WTC11 (cell line): ENCODE measurements around the gene GTF2H3. TPM values are rescaled to one million over a fixed set of nuclear protein-coding genes. Genes with fewer than 3 reads are reported as not detected.

Experiments used
- ATAC-seq: fragments of 200-7000 bp; cut with Tn5 transposase; 2 replicates; pipeline ENCODE4 v1.10.0; 2021; ENCODE audit warnings: mild to moderate bottlenecking, moderate library complexity
- CTCF ChIA-PET: fragments of 300-600 bp; sonication (Branson Sonifier 250); formaldehyde crosslinking; loops from one replicate; lab custom pipeline; 2021; ENCODE audit warnings: antibody characterized with exemption; lab: Charles Lee
- POLR2A ChIA-PET: fragments of 350-600 bp; sonication (Branson Sonifier 250); formaldehyde crosslinking; loops from one replicate; lab custom pipeline; 2021; ENCODE audit warnings: antibody characterized with exemption; lab: Charles Lee
- DNase-seq: peaks from one replicate; pipeline ENCODE4 v3.0.0; 2021; ENCODE audit warnings: low spot score
- H3K27ac Mint-ChIP-seq: 2 replicates; pipeline ENCODE4 v1.8.0; 2021; ENCODE audit warnings: mixed read lengths
- H3K27me3 Mint-ChIP-seq: 2 replicates; pipeline ENCODE4 v1.8.0; 2021; ENCODE audit warnings: low read depth, mild to moderate bottlenecking, moderate library complexity, mixed read lengths
- H3K36me3 Mint-ChIP-seq: 2 replicates; pipeline ENCODE4 v1.8.0; 2021; ENCODE audit warnings: mixed read lengths
- H3K4me1 Mint-ChIP-seq: 2 replicates; pipeline ENCODE4 v1.8.0; 2022; ENCODE audit warnings: mixed read lengths
- H3K4me3 Mint-ChIP-seq: 2 replicates; pipeline ENCODE4 v1.8.0; 2021; ENCODE audit warnings: mild to moderate bottlenecking, moderate library complexity, mixed read lengths
- H3K9me3 Mint-ChIP-seq: 2 replicates; pipeline ENCODE4 v1.8.0; 2021; ENCODE audit warnings: mixed read lengths
- NFYB ChIP-seq: sonication (generic); formaldehyde crosslinking; conservative IDR thresholded peaks from 2 replicates; pipeline ENCODE4 v1.8.0; 2022; ENCODE audit warnings: low read depth, missing genetic modification reagents
- ZNF232 ChIP-seq: sonication (generic); formaldehyde crosslinking; IDR thresholded peaks from 2 replicates; pipeline ENCODE4 v1.8.0; 2022; ENCODE audit warnings: mild to moderate bottlenecking, missing genetic modification reagents
- ZNF317 ChIP-seq: sonication (generic); formaldehyde crosslinking; IDR thresholded peaks from 2 replicates; pipeline ENCODE4 v1.8.1; 2023; ENCODE audit warnings: low read depth, mild to moderate bottlenecking, moderate library complexity, missing genetic modification reagents, borderline replicate concordance
- ZNF423 ChIP-seq: fragments of 250-450 bp; sonication (Bioruptor Pico); IDR thresholded peaks from 2 replicates; pipeline ENCODE4 v2.1.2; 2022; ENCODE audit warnings: mild to moderate bottlenecking, moderate library complexity
- ZNF671 ChIP-seq: fragments of 250-450 bp; sonication (Bioruptor Pico); IDR thresholded peaks from 2 replicates; pipeline ENCODE4 v1.8.0; 2021; ENCODE audit warnings: mild to moderate bottlenecking
- total RNA-seq: library from RNA; stranded (reverse); gene quantifications from 3 replicates; pipeline ENCODE4 v1.2.3, GENCODE V29; 2021
- TF ChIP-seq, protein P1 (sequence below): sonication (generic); formaldehyde crosslinking; IDR thresholded peaks from 2 replicates; pipeline ENCODE4 v1.8.1; 2023; ENCODE audit warnings: mild to moderate bottlenecking, missing genetic modification reagents, borderline replicate concordance
- TF ChIP-seq, protein P2 (sequence below): sonication (generic); formaldehyde crosslinking; IDR thresholded peaks from 2 replicates; pipeline ENCODE4 v1.8.0; 2022; ENCODE audit warnings: mild to moderate bottlenecking, missing genetic modification reagents
- TF ChIP-seq, protein P3 (sequence below): sonication (generic); formaldehyde crosslinking; IDR thresholded peaks from 2 replicates; pipeline ENCODE4 v1.8.1; 2023; ENCODE audit warnings: mild to moderate bottlenecking, missing genetic modification reagents, moderate library complexity
- TF ChIP-seq, protein P4 (sequence below): fragments of 250-450 bp; sonication (Bioruptor Pico); IDR thresholded peaks from 2 replicates; pipeline ENCODE4 v1.9.0; 2021; ENCODE audit warnings: mild to moderate bottlenecking, borderline replicate concordance
- TF ChIP-seq, protein P5 (sequence below): fragments of 250-450 bp; sonication (Bioruptor Pico); IDR thresholded peaks from 2 replicates; pipeline ENCODE4 v1.8.0; 2021; ENCODE audit warnings: mild to moderate bottlenecking
- TF ChIP-seq, protein P6 (sequence below): sonication (generic); formaldehyde crosslinking; IDR thresholded peaks from 2 replicates; pipeline ENCODE4 v1.8.0; 2023; ENCODE audit warnings: mild to moderate bottlenecking, missing genetic modification reagents

The GTF2H3 gene
- total RNA-seq, 1 experiment from 2014 or later = 31.6 TPM

DNA sequence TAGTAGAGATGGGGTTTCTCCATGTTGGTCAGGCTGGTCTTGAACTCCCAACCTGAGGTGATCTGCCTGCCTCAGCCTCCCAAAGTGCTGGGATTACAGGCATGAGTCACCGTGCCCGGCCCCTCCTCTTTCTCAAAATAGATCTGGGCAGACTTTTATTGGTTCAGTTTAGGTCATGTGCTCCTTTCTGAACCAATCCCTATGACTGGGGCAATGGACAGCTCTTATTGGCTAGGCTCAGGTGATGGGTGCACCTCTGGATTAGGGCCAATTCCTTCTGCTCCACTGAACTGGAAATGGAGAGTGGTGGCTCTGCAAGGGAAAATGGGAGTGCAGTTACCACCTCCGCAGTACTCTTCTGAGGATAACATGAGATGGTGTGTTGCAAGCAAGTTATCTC, 72.3 kb downstream of the GTF2H3 start:
- ATAC-seq (peak; percentile 47), DNase-seq (no peak)
- Mint-ChIP-seq H3K27ac (no peak overlapping the region), H3K36me3 (peaks cover 2% of the 10 kb centered on the region), H3K4me3 (no peak overlapping the region), H3K27me3 (no peaks in the 10 kb centered on the region), H3K9me3 (0 out of 2 replicates have a peak, but pooled peaks cover 3% of the 10 kb centered on the region), H3K4me1 (no peaks in the 10 kb centered on the region)
- TF ChIP-seq, protein P1, sequence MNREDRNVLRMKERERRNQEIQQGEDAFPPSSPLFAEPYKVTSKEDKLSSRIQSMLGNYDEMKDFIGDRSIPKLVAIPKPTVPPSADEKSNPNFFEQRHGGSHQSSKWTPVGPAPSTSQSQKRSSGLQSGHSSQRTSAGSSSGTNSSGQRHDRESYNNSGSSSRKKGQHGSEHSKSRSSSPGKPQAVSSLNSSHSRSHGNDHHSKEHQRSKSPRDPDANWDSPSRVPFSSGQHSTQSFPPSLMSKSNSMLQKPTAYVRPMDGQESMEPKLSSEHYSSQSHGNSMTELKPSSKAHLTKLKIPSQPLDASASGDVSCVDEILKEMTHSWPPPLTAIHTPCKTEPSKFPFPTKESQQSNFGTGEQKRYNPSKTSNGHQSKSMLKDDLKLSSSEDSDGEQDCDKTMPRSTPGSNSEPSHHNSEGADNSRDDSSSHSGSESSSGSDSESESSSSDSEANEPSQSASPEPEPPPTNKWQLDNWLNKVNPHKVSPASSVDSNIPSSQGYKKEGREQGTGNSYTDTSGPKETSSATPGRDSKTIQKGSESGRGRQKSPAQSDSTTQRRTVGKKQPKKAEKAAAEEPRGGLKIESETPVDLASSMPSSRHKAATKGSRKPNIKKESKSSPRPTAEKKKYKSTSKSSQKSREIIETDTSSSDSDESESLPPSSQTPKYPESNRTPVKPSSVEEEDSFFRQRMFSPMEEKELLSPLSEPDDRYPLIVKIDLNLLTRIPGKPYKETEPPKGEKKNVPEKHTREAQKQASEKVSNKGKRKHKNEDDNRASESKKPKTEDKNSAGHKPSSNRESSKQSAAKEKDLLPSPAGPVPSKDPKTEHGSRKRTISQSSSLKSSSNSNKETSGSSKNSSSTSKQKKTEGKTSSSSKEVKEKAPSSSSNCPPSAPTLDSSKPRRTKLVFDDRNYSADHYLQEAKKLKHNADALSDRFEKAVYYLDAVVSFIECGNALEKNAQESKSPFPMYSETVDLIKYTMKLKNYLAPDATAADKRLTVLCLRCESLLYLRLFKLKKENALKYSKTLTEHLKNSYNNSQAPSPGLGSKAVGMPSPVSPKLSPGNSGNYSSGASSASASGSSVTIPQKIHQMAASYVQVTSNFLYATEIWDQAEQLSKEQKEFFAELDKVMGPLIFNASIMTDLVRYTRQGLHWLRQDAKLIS = no peak
- no peak for TF ChIP-seq ZNF671 (CRISPR knock-in tag)
- TF ChIP-seq, protein P2, sequence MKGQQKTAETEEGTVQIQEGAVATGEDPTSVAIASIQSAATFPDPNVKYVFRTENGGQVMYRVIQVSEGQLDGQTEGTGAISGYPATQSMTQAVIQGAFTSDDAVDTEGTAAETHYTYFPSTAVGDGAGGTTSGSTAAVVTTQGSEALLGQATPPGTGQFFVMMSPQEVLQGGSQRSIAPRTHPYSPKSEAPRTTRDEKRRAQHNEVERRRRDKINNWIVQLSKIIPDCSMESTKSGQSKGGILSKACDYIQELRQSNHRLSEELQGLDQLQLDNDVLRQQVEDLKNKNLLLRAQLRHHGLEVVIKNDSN (CRISPR knock-in tag) = peak; percentile 16; the same call in 1 of the 2 replicates
- TF ChIP-seq, protein P3, sequence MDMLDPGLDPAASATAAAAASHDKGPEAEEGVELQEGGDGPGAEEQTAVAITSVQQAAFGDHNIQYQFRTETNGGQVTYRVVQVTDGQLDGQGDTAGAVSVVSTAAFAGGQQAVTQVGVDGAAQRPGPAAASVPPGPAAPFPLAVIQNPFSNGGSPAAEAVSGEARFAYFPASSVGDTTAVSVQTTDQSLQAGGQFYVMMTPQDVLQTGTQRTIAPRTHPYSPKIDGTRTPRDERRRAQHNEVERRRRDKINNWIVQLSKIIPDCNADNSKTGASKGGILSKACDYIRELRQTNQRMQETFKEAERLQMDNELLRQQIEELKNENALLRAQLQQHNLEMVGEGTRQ (CRISPR knock-in tag) = 0 out of 2 replicates have a peak, but pooled peaks have one; percentile 37
- TF ChIP-seq ZNF232 (CRISPR knock-in tag) = no peak
- TF ChIP-seq ZNF423 (CRISPR knock-in tag) = no peak
- TF ChIP-seq ZNF317 (CRISPR knock-in tag) = no peak
- TF ChIP-seq, protein P4, sequence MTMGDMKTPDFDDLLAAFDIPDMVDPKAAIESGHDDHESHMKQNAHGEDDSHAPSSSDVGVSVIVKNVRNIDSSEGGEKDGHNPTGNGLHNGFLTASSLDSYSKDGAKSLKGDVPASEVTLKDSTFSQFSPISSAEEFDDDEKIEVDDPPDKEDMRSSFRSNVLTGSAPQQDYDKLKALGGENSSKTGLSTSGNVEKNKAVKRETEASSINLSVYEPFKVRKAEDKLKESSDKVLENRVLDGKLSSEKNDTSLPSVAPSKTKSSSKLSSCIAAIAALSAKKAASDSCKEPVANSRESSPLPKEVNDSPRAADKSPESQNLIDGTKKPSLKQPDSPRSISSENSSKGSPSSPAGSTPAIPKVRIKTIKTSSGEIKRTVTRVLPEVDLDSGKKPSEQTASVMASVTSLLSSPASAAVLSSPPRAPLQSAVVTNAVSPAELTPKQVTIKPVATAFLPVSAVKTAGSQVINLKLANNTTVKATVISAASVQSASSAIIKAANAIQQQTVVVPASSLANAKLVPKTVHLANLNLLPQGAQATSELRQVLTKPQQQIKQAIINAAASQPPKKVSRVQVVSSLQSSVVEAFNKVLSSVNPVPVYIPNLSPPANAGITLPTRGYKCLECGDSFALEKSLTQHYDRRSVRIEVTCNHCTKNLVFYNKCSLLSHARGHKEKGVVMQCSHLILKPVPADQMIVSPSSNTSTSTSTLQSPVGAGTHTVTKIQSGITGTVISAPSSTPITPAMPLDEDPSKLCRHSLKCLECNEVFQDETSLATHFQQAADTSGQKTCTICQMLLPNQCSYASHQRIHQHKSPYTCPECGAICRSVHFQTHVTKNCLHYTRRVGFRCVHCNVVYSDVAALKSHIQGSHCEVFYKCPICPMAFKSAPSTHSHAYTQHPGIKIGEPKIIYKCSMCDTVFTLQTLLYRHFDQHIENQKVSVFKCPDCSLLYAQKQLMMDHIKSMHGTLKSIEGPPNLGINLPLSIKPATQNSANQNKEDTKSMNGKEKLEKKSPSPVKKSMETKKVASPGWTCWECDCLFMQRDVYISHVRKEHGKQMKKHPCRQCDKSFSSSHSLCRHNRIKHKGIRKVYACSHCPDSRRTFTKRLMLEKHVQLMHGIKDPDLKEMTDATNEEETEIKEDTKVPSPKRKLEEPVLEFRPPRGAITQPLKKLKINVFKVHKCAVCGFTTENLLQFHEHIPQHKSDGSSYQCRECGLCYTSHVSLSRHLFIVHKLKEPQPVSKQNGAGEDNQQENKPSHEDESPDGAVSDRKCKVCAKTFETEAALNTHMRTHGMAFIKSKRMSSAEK (CRISPR knock-in tag) = no peak
- TF ChIP-seq NFYB (CRISPR knock-in tag) = 0 out of 2 replicates have a peak, but pooled peaks have one; percentile 15
- POLR2A ChIA-PET = no interaction called here
- CTCF ChIA-PET = no interaction called here

DNA sequence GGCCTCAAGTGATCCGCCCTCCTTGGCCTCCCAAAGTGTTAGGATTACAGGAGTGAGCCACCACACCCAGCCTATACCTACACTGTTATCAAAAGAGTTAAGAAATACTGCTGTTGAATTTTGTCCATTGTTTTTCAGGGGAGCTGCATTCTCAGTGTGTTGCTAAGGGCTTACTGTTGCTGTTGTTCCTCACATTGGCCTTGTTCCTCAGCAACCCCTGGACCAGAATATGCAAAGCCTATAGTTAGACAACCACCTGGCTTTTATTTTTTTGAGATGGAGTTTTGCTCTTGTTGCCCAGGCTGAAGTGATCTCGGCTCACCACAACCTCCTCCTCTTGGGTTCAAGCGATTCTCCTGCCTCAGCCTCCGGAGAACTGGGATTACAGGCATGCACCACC, 73.8 kb downstream of the GTF2H3 start:
- no peaks in the 10 kb centered on the region for H3K27me3 Mint-ChIP-seq
- no peak overlapping the region for H3K27ac Mint-ChIP-seq
- H3K36me3 Mint-ChIP-seq = peaks cover 2% of the 10 kb centered on the region
- no peak overlapping the region for H3K4me3 Mint-ChIP-seq
- ATAC-seq (no peak), DNase-seq (no peak)
- TF ChIP-seq, protein P5, sequence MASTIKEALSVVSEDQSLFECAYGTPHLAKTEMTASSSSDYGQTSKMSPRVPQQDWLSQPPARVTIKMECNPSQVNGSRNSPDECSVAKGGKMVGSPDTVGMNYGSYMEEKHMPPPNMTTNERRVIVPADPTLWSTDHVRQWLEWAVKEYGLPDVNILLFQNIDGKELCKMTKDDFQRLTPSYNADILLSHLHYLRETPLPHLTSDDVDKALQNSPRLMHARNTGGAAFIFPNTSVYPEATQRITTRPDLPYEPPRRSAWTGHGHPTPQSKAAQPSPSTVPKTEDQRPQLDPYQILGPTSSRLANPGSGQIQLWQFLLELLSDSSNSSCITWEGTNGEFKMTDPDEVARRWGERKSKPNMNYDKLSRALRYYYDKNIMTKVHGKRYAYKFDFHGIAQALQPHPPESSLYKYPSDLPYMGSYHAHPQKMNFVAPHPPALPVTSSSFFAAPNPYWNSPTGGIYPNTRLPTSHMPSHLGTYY = no peak
- TF ChIP-seq, protein P6, sequence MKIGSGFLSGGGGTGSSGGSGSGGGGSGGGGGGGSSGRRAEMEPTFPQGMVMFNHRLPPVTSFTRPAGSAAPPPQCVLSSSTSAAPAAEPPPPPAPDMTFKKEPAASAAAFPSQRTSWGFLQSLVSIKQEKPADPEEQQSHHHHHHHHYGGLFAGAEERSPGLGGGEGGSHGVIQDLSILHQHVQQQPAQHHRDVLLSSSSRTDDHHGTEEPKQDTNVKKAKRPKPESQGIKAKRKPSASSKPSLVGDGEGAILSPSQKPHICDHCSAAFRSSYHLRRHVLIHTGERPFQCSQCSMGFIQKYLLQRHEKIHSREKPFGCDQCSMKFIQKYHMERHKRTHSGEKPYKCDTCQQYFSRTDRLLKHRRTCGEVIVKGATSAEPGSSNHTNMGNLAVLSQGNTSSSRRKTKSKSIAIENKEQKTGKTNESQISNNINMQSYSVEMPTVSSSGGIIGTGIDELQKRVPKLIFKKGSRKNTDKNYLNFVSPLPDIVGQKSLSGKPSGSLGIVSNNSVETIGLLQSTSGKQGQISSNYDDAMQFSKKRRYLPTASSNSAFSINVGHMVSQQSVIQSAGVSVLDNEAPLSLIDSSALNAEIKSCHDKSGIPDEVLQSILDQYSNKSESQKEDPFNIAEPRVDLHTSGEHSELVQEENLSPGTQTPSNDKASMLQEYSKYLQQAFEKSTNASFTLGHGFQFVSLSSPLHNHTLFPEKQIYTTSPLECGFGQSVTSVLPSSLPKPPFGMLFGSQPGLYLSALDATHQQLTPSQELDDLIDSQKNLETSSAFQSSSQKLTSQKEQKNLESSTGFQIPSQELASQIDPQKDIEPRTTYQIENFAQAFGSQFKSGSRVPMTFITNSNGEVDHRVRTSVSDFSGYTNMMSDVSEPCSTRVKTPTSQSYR (CRISPR knock-in tag) = no peak
- 0 out of 2 replicates have a peak, but pooled peaks cover 3% of the 10 kb centered on the region for H3K9me3 Mint-ChIP-seq
- no peaks in the 10 kb centered on the region for H3K4me1 Mint-ChIP-seq
- ChIA-PET POLR2A (no interaction called here), CTCF (no interaction called here)

Other genes starting within 250 kb of the GTF2H3 start
- 20.4 to 28.0 TPM (median 24.0 TPM) in 3 replicates for gene KMT5A, start 249.7 kb upstream of the GTF2H3 start, total RNA-seq
- gene RILPL2, start 197.1 kb upstream of the GTF2H3 start, total RNA-seq = 1.1 to 1.4 TPM (median 1.2 TPM) in 3 replicates
- 19.1 to 21.3 TPM (median 20.0 TPM) in 3 replicates for gene SNRNP35, start 175.7 kb upstream of the GTF2H3 start, total RNA-seq
- 8.2 to 10.6 TPM (median 10.1 TPM) in 3 replicates for gene RILPL1, start 100.1 kb upstream of the GTF2H3 start, total RNA-seq
- gene TMED2, start 49.3 kb upstream of the GTF2H3 start, total RNA-seq = 189 to 224 TPM (median 197 TPM) in 3 replicates
- 35.0 to 45.5 TPM (median 44.2 TPM) in 3 replicates for gene DDX55, start 31.7 kb upstream of the GTF2H3 start, total RNA-seq
- gene EIF2B1, start 143 bp upstream of the GTF2H3 start, total RNA-seq = 42.9 to 48.3 TPM (median 46.5 TPM) in 3 replicates
- 6.2 to 9.1 TPM (median 7.6 TPM) in 3 replicates for gene TCTN2, start 37.3 kb downstream of the GTF2H3 start, total RNA-seq
- gene ATP6V0A2, start 78.5 kb downstream of the GTF2H3 start, total RNA-seq = 48.8 to 63.8 TPM (median 49.8 TPM) in 3 replicates
- gene DNAH10, start 128.5 kb downstream of the GTF2H3 start, total RNA-seq = 0.07 to 0.11 TPM (median 0.09 TPM) in 3 replicates